H1 (cell line): ENCODE data around the gene WNT8B. TPM values are rescaled to one million over a fixed set of nuclear protein-coding genes. Genes with fewer than 3 reads are reported as not detected.

ENCODE experiments used
- CTCF ChIA-PET: fragments of 300-600 bp; sonication (Branson Sonifier 250); formaldehyde crosslinking; loops from one replicate; lab custom pipeline; 2021; ENCODE audit not compliant: partially characterized antibody; lab: Charles Lee
- POLR2A ChIA-PET: fragments of 300-600 bp; sonication (Branson Sonifier 250); formaldehyde crosslinking; loops from one replicate; lab custom pipeline; 2021; ENCODE audit warnings: inconsistent platforms; ENCODE audit not compliant: partially characterized antibody; lab: Charles Lee
- DNase-seq, 2 experiments: peaks; one replicate each; pipeline versions ENCODE4 v3.0.0 to v3.0.0-alpha.2; 2010 to 2022; ENCODE audit warnings: low spot score in 2 of 2, low read depth in 1 of 2, mixed read lengths in 1 of 2
- FAIRE-seq: peaks from 2 replicates; lab custom pipeline; 2011; peaks lifted over from hg19 to GRCh38; lab: Jason Lieb, UNC
- H2AFZ ChIP-seq: 2 replicates; pipeline ENCODE4 v1.8.1; 2012; ENCODE audit warnings: low read length, inconsistent platforms
- H2AK5ac ChIP-seq: 2 replicates; pipeline ENCODE4 v1.6.1; 2013; ENCODE audit warnings: low read depth, low read length
- H2BK120ac ChIP-seq: replicated peaks from 2 replicates; pipeline ENCODE3; 2013; ENCODE audit warnings: low read depth, low read length, inconsistent platforms
- H2BK12ac ChIP-seq: 2 replicates; pipeline ENCODE4 v1.6.1; 2013; ENCODE audit warnings: low read depth, low read length
- H2BK15ac ChIP-seq: 2 replicates; pipeline ENCODE4 v1.6.1; 2013; ENCODE audit warnings: low read length
- H2BK20ac ChIP-seq: 2 replicates; pipeline ENCODE4 v1.6.1; 2013; ENCODE audit warnings: low read length
- H2BK5ac ChIP-seq: 2 replicates; pipeline ENCODE4 v1.6.1; 2013; ENCODE audit warnings: low read depth, low read length
- H3K14ac ChIP-seq: 2 replicates; pipeline ENCODE4 v1.6.1; 2013; ENCODE audit warnings: inconsistent platforms; ENCODE audit not compliant: insufficient read length
- H3K18ac ChIP-seq: 2 replicates; pipeline ENCODE4 v1.6.1; 2013; ENCODE audit warnings: low read length; ENCODE audit errors: extremely low read depth
- H3K23ac ChIP-seq: 2 replicates; pipeline ENCODE4 v1.6.1; 2013; ENCODE audit warnings: inconsistent platforms; ENCODE audit not compliant: insufficient read length
- H3K23me2 ChIP-seq: 2 replicates; pipeline ENCODE4 v1.6.1; 2013; ENCODE audit warnings: low read depth, low read length
- H3K27ac ChIP-seq: 2 replicates; pipeline ENCODE4 v1.6.1; 2011; ENCODE audit warnings: low read depth, low read length, inconsistent platforms
- H3K27me3 ChIP-seq, 4 experiments: replicated peaks in 1 of 4; 1 replicate in 1 of 4; 2 replicates in 3 of 4; pipeline versions ENCODE4 v1.6.1 to v1.8.1; 2011 to 2013; ENCODE audit warnings: low read length in 3 of 4, mild to moderate bottlenecking in 3 of 4, inconsistent platforms in 2 of 4, mixed read lengths in 2 of 4, moderate library complexity in 1 of 4; ENCODE audit not compliant: control insufficient read depth in 3 of 4, insufficient read depth in 3 of 4; ENCODE audit errors: extremely low read depth in 1 of 4
- H3K36me3 ChIP-seq, 4 experiments: 2 replicates each; pipeline versions ENCODE4 v1.6.1 to v1.8.1; 2011 to 2013; ENCODE audit warnings: mild to moderate bottlenecking in 4 of 4, low read length in 3 of 4, moderate library complexity in 2 of 4, control low read depth in 1 of 4, inconsistent platforms in 1 of 4; ENCODE audit not compliant: insufficient read depth in 4 of 4, control insufficient read depth in 2 of 4
- H3K4ac ChIP-seq: replicated peaks from 2 replicates; pipeline ENCODE3; 2013; ENCODE audit warnings: low read length, low read depth, mixed read lengths, inconsistent platforms; ENCODE audit not compliant: insufficient read length
- H3K4me1 ChIP-seq, 4 experiments: replicated peaks in 1 of 4; 1 replicate in 1 of 4; 2 replicates in 3 of 4; pipeline versions ENCODE4 v1.6.1 to v1.8.1; 2011 to 2013; ENCODE audit warnings: low read length in 3 of 4, inconsistent platforms in 2 of 4, mixed read lengths in 1 of 4; ENCODE audit not compliant: insufficient read depth in 4 of 4, control insufficient read depth in 3 of 4
- H3K4me2 ChIP-seq, 2 experiments: 2 replicates each; pipeline versions ENCODE4 v1.6.1 to v1.8.1; 2011 to 2013; ENCODE audit warnings: low read depth in 2 of 2, low read length in 2 of 2, control low read depth in 1 of 2, inconsistent platforms in 1 of 2, mild to moderate bottlenecking in 1 of 2; ENCODE audit not compliant: insufficient read depth in 1 of 2
- H3K4me3 ChIP-seq, 4 experiments: fragments of 200-600, 300-600 bp in 1 of 4; sonication (generic), shearing (Covaris generic), sonication (Bioruptor Twin) in 1 of 4; 2 replicates each; pipeline versions ENCODE4 v1.5.1 to v1.8.1; 2011 to 2016; ENCODE audit warnings: low read length in 4 of 4, low read depth in 3 of 4, control low read depth in 2 of 4, inconsistent platforms in 2 of 4, mild to moderate bottlenecking in 2 of 4, mixed read lengths in 1 of 4, moderate library complexity in 1 of 4; ENCODE audit not compliant: insufficient read depth in 2 of 4; ENCODE audit errors: extremely low read depth in 1 of 4
- H3K56ac ChIP-seq: replicated peaks from 2 replicates; pipeline ENCODE3; 2013; ENCODE audit warnings: low read depth, mild to moderate bottlenecking, mixed read lengths, low read length, inconsistent platforms; ENCODE audit not compliant: insufficient read length
- H3K79me1 ChIP-seq: 2 replicates; pipeline ENCODE4 v1.6.1; 2013; ENCODE audit warnings: low read depth, low read length, control low read depth
- H3K79me2 ChIP-seq, 2 experiments: 2 replicates each; pipeline versions ENCODE4 v1.6.1 to v1.8.1; 2012 to 2013; ENCODE audit warnings: low read length in 2 of 2, mild to moderate bottlenecking in 2 of 2, inconsistent platforms in 1 of 2; ENCODE audit not compliant: insufficient read depth in 2 of 2, control insufficient read depth in 1 of 2
- H3K9ac ChIP-seq, 4 experiments: replicated peaks in 1 of 4; 1 replicate in 1 of 4; 2 replicates in 3 of 4; pipeline versions ENCODE4 v1.6.1 to v1.8.1; 2011 to 2013; ENCODE audit warnings: low read depth in 3 of 4, low read length in 3 of 4, control low read depth in 2 of 4, mild to moderate bottlenecking in 2 of 4, moderate library complexity in 2 of 4, inconsistent platforms in 1 of 4; ENCODE audit errors: extremely low read depth in 1 of 4
- H3K9me3 ChIP-seq, 2 experiments: 2 replicates each; pipeline versions ENCODE4 v1.6.1 to v1.8.1; 2012 to 2013; ENCODE audit warnings: mild to moderate bottlenecking in 2 of 2, moderate library complexity in 2 of 2, control low read depth in 1 of 2, inconsistent platforms in 1 of 2, low read depth in 1 of 2, low read length in 1 of 2, mixed read lengths in 1 of 2; ENCODE audit not compliant: insufficient read depth in 2 of 2
- H4K20me1 ChIP-seq, 2 experiments: replicated peaks in 1 of 2; 2 replicates each; pipeline versions ENCODE3 to v1.8.1; 2011 to 2013; ENCODE audit warnings: inconsistent platforms in 2 of 2, low read length in 2 of 2, mild to moderate bottlenecking in 1 of 2; ENCODE audit not compliant: insufficient read depth in 2 of 2, control insufficient read depth in 1 of 2
- H4K5ac ChIP-seq: 2 replicates; pipeline ENCODE4 v1.6.1; 2013; ENCODE audit warnings: low read length, low read depth, mixed read lengths, inconsistent platforms; ENCODE audit not compliant: insufficient read length
- H4K8ac ChIP-seq: 2 replicates; pipeline ENCODE4 v1.8.0; 2013; ENCODE audit warnings: mild to moderate bottlenecking, moderate library complexity, low read length, inconsistent platforms; ENCODE audit not compliant: insufficient read depth; ENCODE audit errors: extremely low read depth
- H4K91ac ChIP-seq: replicated peaks from 2 replicates; pipeline ENCODE3; 2013; ENCODE audit warnings: low read length, mixed read lengths, inconsistent platforms; ENCODE audit not compliant: insufficient read length
- BACH1 ChIP-seq: IDR thresholded peaks from 2 replicates; pipeline ENCODE4 v1.6.1; 2012; ENCODE audit warnings: low read length, improper control_type of control experiment
- CTBP2 ChIP-seq: IDR thresholded peaks from 2 replicates; pipeline ENCODE4 v1.7.0; 2011; ENCODE audit warnings: borderline replicate concordance, mild to moderate bottlenecking, moderate library complexity, mixed read lengths, low read length; ENCODE audit not compliant: insufficient read depth, insufficient read length
- CTCF ChIP-seq, 3 experiments: IDR thresholded peaks; 1 replicate in 2 of 3; 2 replicates in 1 of 3; pipeline versions ENCODE4 v1.5.1 to v1.6.1; 2011; ENCODE audit warnings: low read length in 3 of 3, mild to moderate bottlenecking in 3 of 3, inconsistent platforms in 2 of 3, low read depth in 1 of 3, moderate library complexity in 1 of 3; ENCODE audit not compliant: insufficient read depth in 1 of 3; ENCODE audit errors: control extremely low read depth in 1 of 3
- RFX5 ChIP-seq: IDR thresholded peaks from 2 replicates; pipeline ENCODE4 v1.6.1; 2011; ENCODE audit warnings: low read depth, low read length, improper control_type of control experiment, borderline replicate concordance
- RNF2 ChIP-seq: fragments of 200-900, 300-1000 bp; sonication (generic); IDR thresholded peaks from 2 replicates; pipeline ENCODE4 v1.7.1; 2016; ENCODE audit warnings: borderline replicate concordance, low read depth, mild to moderate bottlenecking, antibody characterized with exemption, low read length; ENCODE audit not compliant: poor library complexity, severe bottlenecking; ENCODE audit errors: missing control alignments
- SIRT6 ChIP-seq: IDR thresholded peaks from one replicate; pipeline ENCODE4 v1.7.1; 2012; ENCODE audit warnings: low read length, inconsistent platforms
- TAF1 ChIP-seq: IDR thresholded peaks from 2 replicates; pipeline ENCODE4 v1.6.1; 2011; ENCODE audit warnings: mild to moderate bottlenecking, low read depth, low read length
- TBP ChIP-seq: IDR thresholded peaks from 2 replicates; pipeline ENCODE4 v1.6.1; 2011; ENCODE audit warnings: low read depth, low read length, improper control_type of control experiment
- USF2 ChIP-seq: IDR thresholded peaks from 2 replicates; pipeline ENCODE4 v1.6.1; 2011; ENCODE audit warnings: low read length, improper control_type of control experiment
- ZNF274 ChIP-seq: IDR thresholded peaks from 2 replicates; pipeline ENCODE4 v1.7.0; 2012; ENCODE audit warnings: low read length, borderline replicate concordance; ENCODE audit errors: extremely low read depth
- WGBS, 2 experiments: shearing (Covaris generic) in 1 of 2; methylation state at CpG; one replicate each; pipeline versions ENCODE4 v1.1.6 to v1.1.7; 2013 to 2015; ENCODE audit warnings: low lambda C conversion rate in 2 of 2, mixed read lengths in 2 of 2, inconsistent platforms in 1 of 2, low coverage in 1 of 2, missing lambda C conversion rate in 1 of 2; ENCODE audit not compliant: insufficient replicate concordance in 2 of 2, insufficient coverage in 1 of 2, insufficient read length in 1 of 2; ENCODE audit errors: extremely low coverage in 1 of 2, missing lambda C conversion rate in 1 of 2; 5-methylcytosine and 5-hydroxymethylcytosine counted together
- polyA plus RNA-seq, 7 experiments: library from polyadenylated mRNA; depleted of rRNA in 3 of 7; stranded (reverse) in 5 of 7; unstranded in 2 of 7; fragments of >200 nt in 5 of 7; fragments of 200-250 nt in 2 of 7; gene quantifications; 1 replicate in 5 of 7; 2 replicates in 1 of 7; 4 replicates in 1 of 7; pipeline versions ENCODE4 v1.2.1 to v1.2.3, GENCODE V29; 2011 to 2013; ENCODE audit warnings: missing spikeins in 2 of 7, mixed read lengths in 2 of 7
- total RNA-seq: library from RNA; stranded (reverse); fragmentation: NEBNext Ultra II Directional; extraction: Animal tissue kit (Norgen Biotek cat#: 25700); gene quantifications from 2 replicates; pipeline ENCODE4 v1.2.1, GENCODE V29; 2021

WNT8B gene
- total and polyA plus RNA-seq, 2 of the 8 experiments (the other 6 are each of a cell fraction or from before 2014, with no cell fraction given), result 0.20 to 0.67 TPM

GRCh38 chr10:100504096-100504495 lies 41.3 kb downstream of the WNT8B start:
- H3K23ac ChIP-seq, result no peak overlapping the region
- H4K5ac ChIP-seq, result no peak overlapping the region
- H2BK12ac ChIP-seq, result no peak overlapping the region
- CTCF ChIA-PET, result interaction anchor here (2.1 to 11.2 kb wide), 4 partner anchors 8 to 70 kb away, joined by 7 to 163 read pairs (median 45); partner anchors contain the start of gene SEC31B
- H3K4ac ChIP-seq, result no peak overlapping the region
- no peak overlapping the region for H3K4me2 ChIP-seq
- DNase-seq, result no peak
- WGBS, 2 experiments, result 92% methylated on average over 5 of the region's 5 CpGs; no CpG with 5 or more reads in 1 of the 2 experiments
- H2BK15ac ChIP-seq, result no peak overlapping the region
- no peak for FAIRE-seq
- peaks cover 0 to 20% (median 4%) of the 10 kb centered on the region in 4 experiments; a peak in 3 of 7 replicates for H3K27me3 ChIP-seq
- no peaks in the 10 kb centered on the region; the same call in 1 of the 2 replicates for H3K23me2 ChIP-seq
- no peak overlapping the region for H3K56ac ChIP-seq
- no peaks in the 10 kb centered on the region; a peak in 1 of 7 replicates for H3K4me1 ChIP-seq
- H3K36me3 ChIP-seq, result no peaks in the 10 kb centered on the region
- H3K9ac ChIP-seq, result no peak overlapping the region
- H3K18ac ChIP-seq, result no peak overlapping the region
- H3K27ac ChIP-seq, result no peak overlapping the region
- no peak overlapping the region for H2AK5ac ChIP-seq
- no peaks in the 10 kb centered on the region for H4K20me1 ChIP-seq
- H2BK120ac ChIP-seq, result no peak overlapping the region
- H3K79me2 ChIP-seq, result no peaks in the 10 kb centered on the region
- H4K91ac ChIP-seq, result no peak overlapping the region
- H3K9me3 ChIP-seq, result no peaks in the 10 kb centered on the region
- no peak overlapping the region for H3K14ac ChIP-seq
- H2AFZ ChIP-seq, result no peak overlapping the region
- POLR2A ChIA-PET, result no interaction called here
- no peak overlapping the region for H4K8ac ChIP-seq
- no peaks in the 10 kb centered on the region for H3K79me1 ChIP-seq
- H3K4me3 ChIP-seq, result no peak overlapping the region
- no peak overlapping the region for H2BK5ac ChIP-seq
- no peak overlapping the region for H2BK20ac ChIP-seq
- no peak for TF ChIP-seq CTCF (IDR thresholded peaks at IDR 0.05; ENCODE audit: control extremely low read depth in 1 of 3, insufficient read depth in 1 of 3, low read depth in 1 of 3, low read length in 3 of 3)
- TF ChIP-seq BACH1, result no peak
- TF ChIP-seq TAF1, result no peak
- no peak for TF ChIP-seq SIRT6
- no peak for TF ChIP-seq ZNF274
- TF ChIP-seq RFX5, result no peak
- no peak for TF ChIP-seq TBP
- no peak for TF ChIP-seq RNF2
- TF ChIP-seq USF2, result no peak
- no peak for TF ChIP-seq CTBP2
